MCF 10A (cell line): ENCODE measurements around the gene FPGS. TPM values are rescaled to one million over a fixed set of nuclear protein-coding genes. Genes with fewer than 3 reads are reported as not detected.
A peak's percentile ranks its signal among the peaks of the same experiment; 100 is the strongest.

ENCODE experiments used
- BruUV-seq: library from RNA; stranded (reverse); fragments of 400-500 nt; replicated peaks from 2 replicates; lab custom pipeline; 2021; lab: Mats Ljungman, UMichigan
- CTCF ChIA-PET: fragments of 300-600 bp; sonication (Branson Sonifier 250); formaldehyde crosslinking; extraction: SDS; loops from one replicate; lab custom pipeline; 2021; ENCODE audit warnings: antibody characterized with exemption, inconsistent platforms; lab: Yijun Ruan, JAX
- POLR2A ChIA-PET: fragments of 300-600, 350-650 bp; sonication (Branson Sonifier 250); formaldehyde crosslinking; extraction: SDS; loops from one replicate; lab custom pipeline; 2020; ENCODE audit warnings: antibody characterized with exemption, inconsistent platforms; lab: Yijun Ruan, JAX
- DNase-seq: peaks from one replicate; pipeline ENCODE4 v3.0.0-alpha.2; 2018; ENCODE audit not compliant: unreplicated experiment
- H3K27ac Mint-ChIP-seq: one replicate; pipeline ENCODE4 v1.8.0; 2022; ENCODE audit warnings: mild to moderate bottlenecking, low read depth, mixed read lengths; ENCODE audit not compliant: unreplicated experiment
- H3K27me3 Mint-ChIP-seq: one replicate; pipeline ENCODE4 v1.8.0; 2022; ENCODE audit warnings: mixed read lengths; ENCODE audit not compliant: insufficient read depth, unreplicated experiment
- H3K36me3 Mint-ChIP-seq: one replicate; pipeline ENCODE4 v1.8.0; 2022; ENCODE audit warnings: mild to moderate bottlenecking, moderate library complexity, mixed read lengths; ENCODE audit not compliant: insufficient read depth, unreplicated experiment
- H3K4me1 Mint-ChIP-seq: one replicate; pipeline ENCODE4 v1.8.0; 2022; ENCODE audit warnings: mixed read lengths; ENCODE audit not compliant: insufficient read depth, unreplicated experiment
- H3K4me3 Mint-ChIP-seq: one replicate; pipeline ENCODE4 v1.8.0; 2022; ENCODE audit warnings: mild to moderate bottlenecking, moderate library complexity, mixed read lengths; ENCODE audit not compliant: unreplicated experiment
- H3K9me3 Mint-ChIP-seq: one replicate; pipeline ENCODE4 v1.8.0; 2022; ENCODE audit warnings: mixed read lengths; ENCODE audit not compliant: unreplicated experiment
- CTCF ChIP-seq: fragments of 200-600 bp; IDR thresholded peaks from one replicate; pipeline ENCODE4 v1.8.0; 2022; ENCODE audit warnings: antibody characterized with exemption, mild to moderate bottlenecking; ENCODE audit not compliant: unreplicated experiment
- intact Hi-C: fragments of 100-400 bp; cut with micrococcal nuclease; formaldehyde crosslinking; loops from 2 replicates; pipeline ENCODE4 v1.14.1; 2022
- total RNA-seq: library from RNA; stranded (reverse); gene quantifications from 2 replicates; pipeline ENCODE4 v1.2.3, GENCODE V29; 2022

Gene FPGS
- total RNA-seq, 1 experiment from 2014 or later = 130 TPM

GRCh38 chr9:127773981-127774380, 28.7 kb upstream of the FPGS start:
- Mint-ChIP-seq H3K4me1 (no peaks in the 10 kb centered on the region), H3K4me3 (no peak overlapping the region), H3K27me3 (no peaks in the 10 kb centered on the region), H3K9me3 (no peaks in the 10 kb centered on the region), H3K36me3 (no peaks in the 10 kb centered on the region), H3K27ac (no peak overlapping the region)
- no TSS peak for BruUV-seq
- ChIA-PET POLR2A (interaction anchor here (1.2 kb wide), 2 partner anchors 13 to 204 kb away, joined by 3 read pairs; no protein-coding TSS in a partner anchor), CTCF (no interaction called here)
- intact Hi-C loops = no loop called here
- no peak for TF ChIP-seq CTCF
- DNase-seq = no peak

GRCh38 chr9:127776195-127776923, 26.3 kb upstream of the FPGS start:
- H3K27ac Mint-ChIP-seq = no peak overlapping the region
- H3K4me3 Mint-ChIP-seq = no peak overlapping the region
- H3K36me3 Mint-ChIP-seq = no peaks in the 10 kb centered on the region
- H3K27me3 Mint-ChIP-seq = no peaks in the 10 kb centered on the region
- H3K9me3 Mint-ChIP-seq = no peaks in the 10 kb centered on the region
- intact Hi-C loops = no loop called here
- H3K4me1 Mint-ChIP-seq = no peaks in the 10 kb centered on the region
- CTCF ChIA-PET = interaction anchor here (0.7 kb wide), 1 partner anchor 17 kb away, joined by 4 read pairs; no protein-coding TSS in a partner anchor
- no peak for TF ChIP-seq CTCF
- POLR2A ChIA-PET = interaction anchor here (0.7 kb wide), 1 partner anchor 102 kb away, joined by 3 read pairs; no protein-coding TSS in a partner anchor
- BruUV-seq = no TSS peak
- DNase-seq = no peak

- no peak for DNase-seq
- ChIA-PET CTCF (no interaction called here), POLR2A (no interaction called here)
- H3K4me3 Mint-ChIP-seq = no peak overlapping the region
- no TSS peak for BruUV-seq
- H3K27ac Mint-ChIP-seq = no peak overlapping the region
- no peaks in the 10 kb centered on the region for H3K27me3 Mint-ChIP-seq
- H3K4me1 Mint-ChIP-seq = no peaks in the 10 kb centered on the region
- intact Hi-C loops = no loop called here
- H3K9me3 Mint-ChIP-seq = no peaks in the 10 kb centered on the region
- H3K36me3 Mint-ChIP-seq = no peaks in the 10 kb centered on the region
- no peak for TF ChIP-seq CTCF
Observed at GRCh38 chr9:127776924-127777289, 25.8 kb upstream of the FPGS start.

GRCh38 chr9:127777368-127777980, 25.2 kb upstream of the FPGS start:
- H3K9me3 Mint-ChIP-seq = no peaks in the 10 kb centered on the region
- CTCF ChIA-PET = interaction anchor here (0.7 kb wide), 1 partner anchor 43 kb away, joined by 3 read pairs; no protein-coding TSS in a partner anchor

More at GRCh38 chr9:127777368-127777980, 25.2 kb upstream of the FPGS start:
- POLR2A ChIA-PET = no interaction called here
- Mint-ChIP-seq H3K27me3 (no peaks in the 10 kb centered on the region), H3K27ac (peak overlapping the region; percentile 59), H3K36me3 (no peaks in the 10 kb centered on the region), H3K4me3 (no peak overlapping the region), H3K4me1 (no peaks in the 10 kb centered on the region)
- intact Hi-C loops = no loop called here
- no TSS peak for BruUV-seq
- DNase-seq = no peak
- no peak for TF ChIP-seq CTCF
